Measurements from ENCODE around the gene POC1B.

DNA sequence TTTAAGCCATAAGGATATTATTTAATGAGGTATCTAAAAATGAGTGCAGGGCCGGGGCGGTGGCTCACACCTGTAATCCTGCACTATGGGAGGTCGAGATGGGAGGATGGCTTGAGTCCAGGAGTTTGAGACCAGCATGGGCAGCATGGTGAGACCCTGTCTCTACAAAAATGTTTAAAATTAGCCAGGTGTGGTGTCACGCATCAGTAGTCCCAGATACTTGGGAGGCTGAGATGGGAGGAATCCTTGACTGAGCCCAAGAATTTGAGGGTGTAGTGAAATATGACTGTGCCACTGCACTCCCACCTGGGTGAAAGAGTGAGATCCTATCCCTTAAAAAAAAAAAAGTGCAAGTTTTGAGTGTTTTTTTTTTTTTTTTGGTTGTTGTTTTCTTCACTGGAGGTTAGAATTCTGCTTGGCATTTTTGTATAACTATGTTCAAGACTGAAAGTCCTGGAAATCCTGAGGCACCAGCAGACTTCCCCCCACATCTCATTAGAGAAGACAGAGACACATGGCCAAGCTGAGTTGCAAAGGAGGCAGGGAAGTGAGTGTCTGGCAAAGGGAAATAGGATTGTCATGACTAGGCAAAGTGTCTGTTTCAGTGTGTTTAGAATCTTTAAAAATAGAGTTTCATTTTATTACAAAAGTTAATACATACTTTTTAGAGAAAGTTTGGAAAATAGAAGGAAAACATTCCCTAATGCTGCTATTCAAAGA is 120.1 kb downstream of the POC1B start:
- TF ChIP-seq, protein P1, sequence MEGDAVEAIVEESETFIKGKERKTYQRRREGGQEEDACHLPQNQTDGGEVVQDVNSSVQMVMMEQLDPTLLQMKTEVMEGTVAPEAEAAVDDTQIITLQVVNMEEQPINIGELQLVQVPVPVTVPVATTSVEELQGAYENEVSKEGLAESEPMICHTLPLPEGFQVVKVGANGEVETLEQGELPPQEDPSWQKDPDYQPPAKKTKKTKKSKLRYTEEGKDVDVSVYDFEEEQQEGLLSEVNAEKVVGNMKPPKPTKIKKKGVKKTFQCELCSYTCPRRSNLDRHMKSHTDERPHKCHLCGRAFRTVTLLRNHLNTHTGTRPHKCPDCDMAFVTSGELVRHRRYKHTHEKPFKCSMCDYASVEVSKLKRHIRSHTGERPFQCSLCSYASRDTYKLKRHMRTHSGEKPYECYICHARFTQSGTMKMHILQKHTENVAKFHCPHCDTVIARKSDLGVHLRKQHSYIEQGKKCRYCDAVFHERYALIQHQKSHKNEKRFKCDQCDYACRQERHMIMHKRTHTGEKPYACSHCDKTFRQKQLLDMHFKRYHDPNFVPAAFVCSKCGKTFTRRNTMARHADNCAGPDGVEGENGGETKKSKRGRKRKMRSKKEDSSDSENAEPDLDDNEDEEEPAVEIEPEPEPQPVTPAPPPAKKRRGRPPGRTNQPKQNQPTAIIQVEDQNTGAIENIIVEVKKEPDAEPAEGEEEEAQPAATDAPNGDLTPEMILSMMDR (conservative IDR thresholded peaks at IDR 0.05) = no peak
- TF ChIP-seq EZH2 (IDR thresholded peaks at IDR 0.05; ENCODE audit: low read depth) = no peak
